ENCODE results near the gene NPY.

DNA sequence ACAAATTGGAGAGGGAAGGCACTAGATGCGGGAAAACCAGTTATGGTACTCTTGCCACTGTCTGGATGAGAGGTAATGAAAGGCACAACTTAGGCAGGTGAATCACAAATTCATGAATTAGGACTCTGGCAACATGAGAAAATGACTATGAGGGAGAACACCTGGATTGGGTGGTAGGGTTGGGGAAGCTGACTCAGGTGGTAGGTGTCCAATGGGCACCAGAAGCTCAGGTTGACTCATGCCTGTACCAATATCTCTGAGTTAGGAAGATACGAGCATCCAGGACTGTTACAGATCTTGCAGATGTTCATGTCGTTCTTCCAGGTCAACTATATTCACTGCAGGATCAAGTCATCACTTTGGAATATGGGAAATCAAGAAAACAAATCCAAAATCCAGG lies 56.7 kb downstream of the NPY start:
- no peak for TF ChIP-seq EP300 (IDR thresholded peaks at IDR 0.05)
- TF ChIP-seq, protein P1, sequence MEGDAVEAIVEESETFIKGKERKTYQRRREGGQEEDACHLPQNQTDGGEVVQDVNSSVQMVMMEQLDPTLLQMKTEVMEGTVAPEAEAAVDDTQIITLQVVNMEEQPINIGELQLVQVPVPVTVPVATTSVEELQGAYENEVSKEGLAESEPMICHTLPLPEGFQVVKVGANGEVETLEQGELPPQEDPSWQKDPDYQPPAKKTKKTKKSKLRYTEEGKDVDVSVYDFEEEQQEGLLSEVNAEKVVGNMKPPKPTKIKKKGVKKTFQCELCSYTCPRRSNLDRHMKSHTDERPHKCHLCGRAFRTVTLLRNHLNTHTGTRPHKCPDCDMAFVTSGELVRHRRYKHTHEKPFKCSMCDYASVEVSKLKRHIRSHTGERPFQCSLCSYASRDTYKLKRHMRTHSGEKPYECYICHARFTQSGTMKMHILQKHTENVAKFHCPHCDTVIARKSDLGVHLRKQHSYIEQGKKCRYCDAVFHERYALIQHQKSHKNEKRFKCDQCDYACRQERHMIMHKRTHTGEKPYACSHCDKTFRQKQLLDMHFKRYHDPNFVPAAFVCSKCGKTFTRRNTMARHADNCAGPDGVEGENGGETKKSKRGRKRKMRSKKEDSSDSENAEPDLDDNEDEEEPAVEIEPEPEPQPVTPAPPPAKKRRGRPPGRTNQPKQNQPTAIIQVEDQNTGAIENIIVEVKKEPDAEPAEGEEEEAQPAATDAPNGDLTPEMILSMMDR (IDR thresholded peaks at IDR 0.05), result no peak
